ENCODE measurements around the gene STRBP. TPM values are rescaled to one million over a fixed set of nuclear protein-coding genes. Genes with fewer than 3 reads are reported as not detected.

STRBP gene
- total and polyA plus RNA-seq, 9 of the 15 experiments (the other 6 are each of a cell fraction or from before 2014, with no cell fraction given) = 27.7 to 84.0 (median 70.2) TPM

DNA sequence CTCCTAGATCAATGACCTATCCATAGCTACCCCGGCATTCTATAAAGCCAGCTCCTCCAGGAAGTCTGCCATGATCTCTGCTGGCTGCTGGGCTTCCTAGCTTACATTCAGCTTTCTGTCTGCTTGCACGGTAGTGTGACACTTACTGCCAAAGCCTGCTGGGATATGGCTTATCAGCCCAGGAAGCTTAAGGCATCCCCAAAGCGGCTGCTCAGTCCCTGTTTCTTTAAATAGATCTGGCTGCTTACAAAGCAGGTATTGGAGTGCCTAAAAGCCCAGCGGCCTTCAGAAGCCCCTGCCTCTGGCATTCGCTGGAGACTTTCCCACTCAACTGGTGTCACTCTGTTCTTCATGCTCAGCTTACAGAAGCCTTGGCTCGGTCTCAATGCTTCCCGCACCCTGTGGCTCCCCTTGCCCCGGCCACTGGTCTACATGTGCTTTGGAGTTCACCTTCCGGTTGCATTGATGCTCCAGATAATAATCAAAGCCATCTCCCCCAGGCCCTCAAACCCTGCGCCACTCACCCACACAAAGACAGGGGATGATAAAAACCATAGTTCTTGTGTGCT is 31.3 kb upstream of the STRBP start (continued):
- TF ChIP-seq PREB (CRISPR knock-in tag; IDR thresholded peaks at IDR 0.05) = no peak
- no peak for TF ChIP-seq LARP7 (IDR thresholded peaks at IDR 0.05)
- TF ChIP-seq ZNF175 (CRISPR knock-in tag; IDR thresholded peaks at IDR 0.05; ENCODE audit: low read depth) = 0 out of 2 replicates have a peak, but pooled peaks have one; percentile 71
- no peak for TF ChIP-seq POLR3G (IDR thresholded peaks at IDR 0.05; ENCODE audit: extremely low read depth, insufficient read length, insufficient replicate concordance)
- TF ChIP-seq VEZF1 (CRISPR knock-in tag; IDR thresholded peaks at IDR 0.05) = no peak
- TF ChIP-seq HLTF (IDR thresholded peaks at IDR 0.05) = no peak
- TF ChIP-seq COPS2 (conservative IDR thresholded peaks at IDR 0.05) = no peak
- TF ChIP-seq HSF4 (CRISPR knock-in tag; IDR thresholded peaks at IDR 0.05; ENCODE audit: borderline replicate concordance) = no peak; the same call in 1 of the 2 replicates
- no peak for TF ChIP-seq CREB3L1 (IDR thresholded peaks at IDR 0.05; ENCODE audit: borderline replicate concordance, low read depth)
- TF ChIP-seq, protein P1, sequence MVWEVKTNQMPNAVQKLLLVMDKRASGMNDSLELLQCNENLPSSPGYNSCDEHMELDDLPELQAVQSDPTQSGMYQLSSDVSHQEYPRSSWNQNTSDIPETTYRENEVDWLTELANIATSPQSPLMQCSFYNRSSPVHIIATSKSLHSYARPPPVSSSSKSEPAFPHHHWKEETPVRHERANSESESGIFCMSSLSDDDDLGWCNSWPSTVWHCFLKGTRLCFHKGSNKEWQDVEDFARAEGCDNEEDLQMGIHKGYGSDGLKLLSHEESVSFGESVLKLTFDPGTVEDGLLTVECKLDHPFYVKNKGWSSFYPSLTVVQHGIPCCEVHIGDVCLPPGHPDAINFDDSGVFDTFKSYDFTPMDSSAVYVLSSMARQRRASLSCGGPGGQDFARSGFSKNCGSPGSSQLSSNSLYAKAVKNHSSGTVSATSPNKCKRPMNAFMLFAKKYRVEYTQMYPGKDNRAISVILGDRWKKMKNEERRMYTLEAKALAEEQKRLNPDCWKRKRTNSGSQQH (CRISPR knock-in tag; IDR thresholded peaks at IDR 0.05) = no peak
- TF ChIP-seq THRAP3 (IDR thresholded peaks at IDR 0.05; ENCODE audit: borderline replicate concordance) = no peak

Data from K562 (cell line).